CD4-positive, alpha-beta T cell treated with Interleukin-15 for 4 hours (primary cell): Measurements from ENCODE around the gene KRTAP10-5.
"Not testable (repeated sequence)": the region's sequence is repeated elsewhere in the genome, so short reads cannot be mapped to it uniquely, and the experiment has no call there.

Experiments
- DNase-seq: peaks from one replicate; pipeline ENCODE4 v3.0.0-alpha.2; 2020; ENCODE audit warnings: low spot score

Gene KRTAP10-5

DNA sequence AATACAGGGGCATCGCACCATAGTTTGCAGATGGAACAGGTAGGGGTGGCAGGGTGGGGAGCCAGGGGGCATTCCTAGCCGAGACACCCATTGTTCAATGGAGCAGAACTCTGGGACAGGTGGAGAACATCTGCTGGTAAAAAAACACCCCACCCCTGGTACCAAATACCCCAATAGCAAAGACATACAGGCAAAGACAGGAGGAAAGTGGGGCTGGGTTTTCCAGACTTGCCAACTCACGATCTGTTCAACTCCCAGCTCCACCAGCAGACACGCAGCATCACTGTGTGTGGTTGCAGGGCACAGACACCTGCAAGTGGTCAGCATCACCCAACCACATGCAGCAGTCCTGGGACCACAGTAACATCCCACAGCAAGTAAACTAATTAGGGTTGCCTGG, 31.1 kb upstream of the KRTAP10-5 start:
- no peak for DNase-seq

DNA sequence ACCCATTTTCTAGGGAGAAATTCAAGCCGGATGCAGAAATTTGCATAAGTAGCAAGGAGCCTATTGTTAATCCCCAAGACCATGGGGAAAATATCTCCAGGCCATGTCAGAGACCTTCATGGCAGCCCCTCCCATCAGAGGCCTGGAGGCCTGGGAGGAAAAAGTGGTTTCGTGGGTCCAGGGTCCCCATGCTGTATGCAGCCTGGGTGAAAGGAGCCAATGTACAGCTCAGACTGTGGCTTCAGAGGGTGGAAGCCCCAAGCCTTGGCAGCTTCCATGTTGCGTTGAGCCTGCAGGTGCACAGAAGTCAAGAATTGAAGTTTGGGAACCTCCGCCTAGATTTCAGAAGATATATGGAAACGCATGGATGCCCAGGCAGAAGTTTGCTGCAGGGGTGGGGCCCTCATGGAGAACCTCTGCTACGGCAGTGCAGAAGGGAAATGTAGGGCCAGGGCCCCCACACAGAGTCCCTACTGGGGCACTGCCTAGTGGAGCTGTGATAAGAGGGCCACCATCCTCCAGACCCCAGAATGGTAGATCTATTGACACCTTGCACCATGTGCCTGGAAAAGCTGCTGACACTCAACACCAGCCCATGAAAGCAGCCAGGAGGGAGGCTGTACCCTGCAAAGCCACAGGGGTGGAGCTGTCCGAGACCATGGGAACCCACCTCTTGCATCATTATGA, 29.9 kb upstream of the KRTAP10-5 start:
- DNase-seq: not testable (repeated sequence)

DNA sequence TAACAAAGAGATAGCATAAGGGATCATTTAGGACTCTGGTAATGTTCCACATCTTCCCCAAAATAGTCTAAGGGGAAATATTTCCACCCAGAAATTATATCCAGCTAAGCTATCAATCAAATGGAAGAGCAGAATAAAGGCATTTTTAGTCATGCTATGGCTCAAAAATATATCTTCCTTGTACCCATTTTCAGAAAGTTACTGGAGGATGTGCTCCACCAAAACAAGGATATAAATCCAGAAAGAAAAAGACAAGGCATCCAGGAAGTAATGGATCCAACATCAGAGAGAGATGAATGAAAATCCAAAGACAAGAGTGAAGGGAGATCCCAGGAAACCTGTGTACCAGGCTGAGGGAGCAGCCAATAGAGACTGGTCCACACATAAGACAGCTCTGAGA, 28.8 kb upstream of the KRTAP10-5 start:
- DNase-seq: no peak

DNA sequence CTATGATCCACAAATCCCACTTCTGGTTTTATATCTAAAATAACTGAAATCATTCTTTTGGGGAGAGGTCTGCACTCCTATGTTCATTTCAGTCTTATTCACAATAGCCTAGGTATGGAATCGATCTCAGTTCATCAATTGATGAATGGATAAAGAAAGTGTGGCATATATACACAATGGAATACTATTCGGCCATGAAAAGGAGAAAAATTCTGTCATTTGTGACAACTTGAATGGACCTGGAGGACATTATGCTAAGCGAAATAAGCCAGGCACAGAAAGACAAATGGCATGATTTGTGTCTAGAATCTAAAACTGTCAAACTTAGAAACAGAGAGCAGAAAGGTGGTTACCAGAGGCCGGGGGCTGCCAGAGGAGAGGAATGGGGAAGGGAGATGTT, 26.1 kb upstream of the KRTAP10-5 start:
- no peak for DNase-seq

DNA sequence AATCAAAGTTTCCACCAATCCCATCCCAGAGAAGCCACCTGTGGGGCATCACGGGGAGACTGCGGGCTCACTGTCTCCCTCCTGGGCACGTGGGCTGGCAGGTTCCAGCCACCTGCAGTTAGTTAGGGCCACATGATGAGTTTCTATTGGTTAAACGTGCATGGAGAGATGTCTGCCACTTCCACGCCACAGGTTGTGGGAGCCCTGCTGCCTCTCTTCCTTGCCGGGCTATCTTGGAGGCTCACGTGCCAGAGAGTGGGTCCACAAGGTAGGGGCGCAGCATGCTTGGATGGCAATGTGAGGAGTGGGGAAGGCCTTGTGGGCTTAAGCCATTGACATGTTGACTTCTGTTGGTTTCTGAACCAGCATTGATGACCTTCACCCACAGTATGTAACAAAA, 23.5 kb upstream of the KRTAP10-5 start:
- no peak for DNase-seq

DNA sequence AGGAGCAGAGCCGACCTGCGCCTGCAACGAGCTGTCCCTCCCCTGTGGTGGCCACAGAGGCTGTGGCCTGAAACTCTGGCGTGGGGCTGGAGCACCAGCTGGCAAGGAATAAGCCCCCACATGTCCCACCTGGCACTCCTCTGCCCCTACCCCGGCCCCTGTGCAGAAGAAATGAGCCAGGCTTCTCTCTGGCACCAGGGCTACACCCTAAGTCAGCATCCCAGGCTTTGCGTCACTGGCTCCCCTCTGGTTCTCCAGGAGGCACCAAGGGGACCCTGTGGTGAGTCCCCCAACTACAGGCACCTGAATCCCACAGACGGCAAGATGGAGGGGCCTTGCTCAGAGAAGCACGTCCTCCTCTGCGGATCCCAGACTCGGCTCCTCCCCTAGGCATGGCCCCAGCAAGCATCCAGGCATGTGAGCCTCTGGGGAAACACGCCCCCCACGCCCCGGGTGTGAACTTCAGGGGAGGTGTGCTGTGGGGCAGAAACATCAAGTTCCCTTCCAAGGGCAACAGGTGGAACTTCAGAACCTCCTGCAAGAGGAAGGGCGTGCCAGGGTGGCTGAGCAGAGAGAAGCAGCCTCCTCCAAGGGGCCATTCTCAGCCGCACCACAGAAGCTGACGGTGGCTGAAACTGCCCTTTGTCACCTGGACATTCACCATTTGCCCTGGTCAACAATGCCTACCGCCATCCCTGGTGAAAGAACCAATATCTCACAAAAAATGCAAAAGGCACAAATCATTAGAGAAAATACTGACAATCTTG, 22.9 kb upstream of the KRTAP10-5 start:
- no peak for DNase-seq

DNA sequence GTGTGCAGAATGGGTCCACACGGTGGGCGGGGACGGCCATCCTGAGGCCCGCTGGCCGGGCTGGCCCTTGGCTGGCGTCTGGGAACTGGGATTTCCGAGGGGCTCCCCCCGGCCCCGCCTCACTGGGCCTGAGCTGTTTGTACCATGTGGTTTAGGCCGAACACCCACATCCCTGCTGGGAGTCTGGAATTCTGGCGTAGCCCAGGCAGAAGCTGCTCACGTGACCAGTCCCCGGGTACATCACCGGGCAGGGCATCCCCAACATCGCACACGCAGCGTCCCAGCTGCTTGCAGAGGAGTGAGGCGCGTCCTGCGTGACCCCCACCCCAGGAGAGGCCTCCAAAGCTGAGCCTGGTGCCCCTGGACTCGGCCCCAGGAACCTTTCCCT, 22.1 kb upstream of the KRTAP10-5 start:
- DNase-seq: no peak

DNA sequence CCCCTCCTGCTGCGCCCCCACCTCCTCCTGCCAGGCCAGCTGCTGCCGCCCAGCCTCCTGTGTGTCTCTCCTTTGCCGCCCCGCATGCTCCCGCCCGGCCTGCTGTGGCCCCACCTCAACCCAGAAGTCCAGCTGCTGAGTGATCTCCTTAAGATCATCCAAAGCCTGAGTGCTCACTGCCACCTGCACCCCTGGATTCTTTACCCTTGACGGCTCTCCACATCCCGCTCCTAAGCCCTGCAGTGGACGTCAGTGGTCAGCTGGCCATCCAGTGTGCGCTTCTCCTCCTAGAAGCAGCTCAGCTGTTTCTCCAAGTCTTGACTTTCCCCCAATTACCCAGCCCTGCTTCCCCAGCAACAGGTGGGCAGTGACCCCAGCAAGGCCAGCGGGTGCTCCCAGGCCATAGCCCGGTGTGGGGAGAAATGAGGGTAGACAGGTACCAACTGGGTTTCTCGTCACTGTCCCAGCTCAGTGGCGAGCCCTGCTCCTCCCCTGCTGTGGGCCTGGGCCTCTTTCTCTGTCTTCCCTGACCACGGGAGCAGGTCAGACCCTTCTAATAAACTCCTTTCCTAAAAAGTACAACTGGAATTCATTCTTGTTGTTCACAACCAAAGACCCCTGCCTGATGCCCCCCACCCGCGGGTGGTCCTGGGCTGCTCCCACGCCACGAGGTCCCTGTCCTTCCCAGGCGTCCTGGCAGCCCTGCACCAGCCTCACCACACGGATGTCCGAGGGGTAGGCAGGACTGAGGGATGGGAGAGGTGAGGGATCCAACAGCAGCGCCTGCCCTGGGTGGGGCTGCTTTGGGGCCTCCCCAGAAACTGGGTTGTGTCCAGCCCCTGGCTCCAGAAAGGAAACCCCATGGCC, 21.4 kb upstream of the KRTAP10-5 start:
- no peak for DNase-seq

DNA sequence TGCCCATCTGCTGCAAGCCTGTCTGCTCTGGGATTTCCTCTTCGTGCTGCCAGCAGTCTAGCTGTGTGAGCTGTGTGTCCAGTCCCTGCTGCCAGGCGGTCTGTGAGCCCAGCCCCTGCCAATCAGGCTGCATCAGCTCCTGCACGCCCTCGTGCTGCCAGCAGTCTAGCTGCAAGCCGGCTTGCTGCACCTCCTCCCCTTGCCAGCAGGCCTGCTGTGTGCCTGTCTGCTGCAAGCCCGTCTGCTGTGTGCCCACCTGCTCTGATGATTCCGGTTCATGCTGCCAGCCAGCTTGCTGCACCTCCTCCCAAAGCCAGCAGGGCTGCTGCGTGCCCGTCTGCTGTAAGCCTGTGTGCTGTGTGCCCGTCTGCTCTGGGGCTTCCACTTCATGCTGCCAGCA, 20.7 kb upstream of the KRTAP10-5 start:
- not testable (repeated sequence) for DNase-seq

DNA sequence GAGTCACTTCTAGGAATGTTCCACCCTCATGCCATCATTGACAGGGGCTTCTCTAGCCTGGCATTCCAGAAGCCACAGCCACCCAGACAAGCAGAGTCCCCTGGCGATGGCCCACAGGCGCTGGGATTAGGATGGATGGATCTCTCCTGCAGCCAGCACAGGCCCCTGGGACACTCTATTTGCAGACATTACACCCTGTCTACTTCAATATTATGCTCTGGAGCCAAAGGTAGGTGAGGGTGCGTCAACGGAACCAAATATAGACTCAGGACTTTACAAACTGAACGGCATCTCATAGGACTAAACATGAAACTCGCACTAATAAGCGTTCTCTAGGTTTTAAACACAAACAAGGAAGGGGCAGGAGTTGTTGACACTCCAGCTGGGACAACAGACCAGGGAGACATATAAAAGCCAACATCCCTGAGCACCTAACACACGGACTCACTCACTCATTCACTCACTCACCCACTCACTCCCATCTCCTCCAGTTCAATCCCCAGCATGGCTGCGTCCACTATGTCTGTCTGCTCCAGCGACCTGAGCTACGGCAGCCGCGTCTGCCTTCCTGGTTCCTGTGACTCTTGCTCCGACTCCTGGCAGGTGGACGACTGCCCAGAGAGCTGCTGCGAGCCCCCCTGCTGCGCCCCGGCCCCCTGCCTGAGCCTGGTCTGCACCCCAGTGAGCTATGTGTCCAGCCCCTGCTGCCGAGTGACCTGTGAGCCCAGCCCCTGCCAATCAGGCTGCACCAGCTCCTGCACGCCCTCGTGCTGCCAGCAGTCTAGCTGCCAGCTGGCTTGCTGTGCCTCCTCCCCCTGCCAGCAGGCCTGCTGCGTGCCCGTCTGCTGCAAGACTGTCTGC, 19.9 kb upstream of the KRTAP10-5 start, which contains the start of gene KRTAP10-7:
TSS of gene KRTAP10-7 (plus strand) at position 480 of the 861 bp plus-strand sequence. CDS start at position 505, 25 bp downstream.
- DNase-seq: not testable (repeated sequence)

DNA sequence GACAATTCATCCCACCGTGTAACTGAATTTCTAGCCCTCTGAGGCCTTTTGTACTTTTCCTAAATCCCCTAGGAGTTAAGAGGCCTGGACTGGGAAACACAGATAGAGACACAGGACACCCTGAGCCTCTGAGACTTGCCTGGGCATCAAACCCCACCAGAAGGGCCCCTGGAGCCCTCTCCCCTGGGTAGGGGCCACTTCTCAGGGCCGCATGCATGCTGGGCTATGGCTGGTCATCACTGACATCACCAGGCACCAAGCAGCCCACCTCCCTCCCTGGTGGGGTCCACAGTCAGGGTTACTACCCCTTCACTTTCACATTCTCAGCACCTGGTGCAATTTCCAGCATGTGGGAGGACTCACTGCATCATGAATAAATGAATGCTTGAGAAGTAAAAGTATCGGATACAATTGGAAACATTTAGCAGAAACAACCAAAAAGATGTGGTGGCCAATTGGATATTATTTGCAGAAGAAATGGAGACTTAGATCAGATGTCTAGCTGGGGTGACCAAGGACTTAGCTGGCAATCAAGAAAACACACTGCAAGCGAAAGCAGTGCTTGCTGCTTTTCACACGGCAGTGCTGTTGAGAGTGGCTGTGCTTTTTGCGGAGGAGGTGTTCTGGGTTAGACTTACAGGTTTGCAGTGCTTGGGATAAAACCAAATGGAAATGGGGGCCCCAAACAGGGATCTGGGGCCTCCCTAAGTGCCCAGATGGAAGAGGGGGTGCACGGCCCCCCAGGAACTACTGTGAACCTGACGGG, 19.0 kb upstream of the KRTAP10-5 start:
- no peak for DNase-seq

DNA sequence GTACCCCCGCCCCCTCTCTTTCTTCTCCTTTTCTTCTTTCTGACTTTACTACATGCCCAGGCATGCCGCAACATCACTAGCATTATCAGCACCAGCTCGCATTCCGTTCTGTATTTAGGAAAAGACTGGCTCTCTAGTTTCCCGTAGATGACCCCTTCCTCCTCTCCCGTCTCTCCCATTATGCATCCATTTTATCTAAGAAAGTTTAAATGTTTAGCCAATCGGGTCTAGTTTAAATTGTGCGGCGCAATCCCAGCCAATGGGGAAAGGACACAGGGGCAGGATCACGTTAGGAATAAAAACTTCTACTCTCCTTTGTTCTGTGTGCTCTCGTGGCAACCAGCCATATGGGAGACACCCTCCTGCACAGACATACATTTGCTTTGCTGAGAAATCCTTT, 17.7 kb upstream of the KRTAP10-5 start:
- DNase-seq: no peak

DNA sequence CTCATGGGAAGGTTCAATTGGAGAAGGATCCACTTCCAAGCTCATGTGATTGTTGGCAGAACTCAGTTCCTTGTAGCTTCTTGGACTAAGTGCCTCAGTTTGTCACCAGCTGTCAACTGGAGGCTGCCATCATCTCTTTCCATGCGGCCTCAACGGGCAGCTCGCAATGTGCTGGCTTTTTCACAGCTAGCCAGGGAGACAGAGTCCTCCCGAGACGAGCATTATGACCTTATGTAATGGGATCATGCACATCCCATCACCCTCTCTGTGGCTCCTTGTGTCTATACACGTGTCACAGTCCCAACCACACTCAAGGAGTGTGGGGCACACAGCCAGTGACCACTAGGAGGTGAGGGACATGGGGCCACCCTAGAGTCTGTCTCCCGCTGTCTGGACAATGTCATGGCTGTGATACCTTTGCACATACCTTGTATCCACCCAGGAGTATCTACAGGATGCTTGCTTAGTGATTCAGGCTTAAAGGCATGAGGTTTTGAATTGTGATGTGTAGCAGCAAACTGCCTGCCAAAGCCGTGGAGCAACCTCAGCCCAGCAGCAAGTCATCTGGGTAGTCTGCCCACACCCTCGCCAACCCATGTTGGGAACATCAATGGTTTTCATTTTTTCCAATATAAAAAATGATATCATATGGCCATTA, 15.8 kb upstream of the KRTAP10-5 start:
- DNase-seq: no peak

DNA sequence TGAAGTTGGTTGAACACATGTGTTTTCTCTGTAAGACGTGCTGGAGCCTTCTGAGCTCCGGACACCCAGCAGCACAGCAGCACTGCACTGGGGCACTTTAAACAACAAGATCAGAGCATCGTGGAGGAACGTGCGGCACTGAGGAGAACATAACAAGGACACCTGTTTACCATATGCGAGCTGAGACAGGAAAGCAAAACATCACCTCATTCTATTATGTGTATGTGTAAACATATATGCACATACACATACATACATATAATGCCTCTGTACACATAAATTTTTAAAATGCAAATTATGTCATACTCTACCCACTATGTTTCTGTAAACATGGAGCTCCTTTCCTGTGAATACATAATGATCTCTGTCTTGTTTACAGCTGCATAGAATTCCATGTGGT, 15.1 kb upstream of the KRTAP10-5 start:
- no peak for DNase-seq

DNA sequence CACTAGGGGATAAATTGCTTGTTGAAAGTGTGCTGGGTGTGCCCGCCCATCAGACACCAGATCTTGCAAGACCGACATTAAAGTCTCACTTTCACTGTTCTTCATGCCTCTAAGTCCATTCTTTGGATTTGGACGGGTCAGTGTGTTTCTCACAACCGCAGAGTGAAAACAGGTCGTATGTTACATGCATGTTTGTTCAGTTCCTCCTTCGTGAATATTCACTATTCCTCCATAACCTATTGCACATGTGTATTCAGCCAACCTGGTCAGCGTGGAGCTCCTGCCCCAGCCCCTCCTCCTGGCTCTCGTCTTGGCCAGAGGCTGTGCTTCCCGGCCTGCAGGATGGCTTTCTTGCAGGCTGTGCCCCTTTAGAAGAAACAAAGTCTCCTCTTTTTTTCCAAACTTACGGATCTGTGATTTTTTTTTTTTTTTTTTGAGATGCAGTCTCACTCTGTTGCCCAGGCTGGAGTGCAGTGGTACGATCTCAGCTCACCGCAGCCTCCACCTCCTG, 14.1 kb upstream of the KRTAP10-5 start:
- DNase-seq: no peak

DNA sequence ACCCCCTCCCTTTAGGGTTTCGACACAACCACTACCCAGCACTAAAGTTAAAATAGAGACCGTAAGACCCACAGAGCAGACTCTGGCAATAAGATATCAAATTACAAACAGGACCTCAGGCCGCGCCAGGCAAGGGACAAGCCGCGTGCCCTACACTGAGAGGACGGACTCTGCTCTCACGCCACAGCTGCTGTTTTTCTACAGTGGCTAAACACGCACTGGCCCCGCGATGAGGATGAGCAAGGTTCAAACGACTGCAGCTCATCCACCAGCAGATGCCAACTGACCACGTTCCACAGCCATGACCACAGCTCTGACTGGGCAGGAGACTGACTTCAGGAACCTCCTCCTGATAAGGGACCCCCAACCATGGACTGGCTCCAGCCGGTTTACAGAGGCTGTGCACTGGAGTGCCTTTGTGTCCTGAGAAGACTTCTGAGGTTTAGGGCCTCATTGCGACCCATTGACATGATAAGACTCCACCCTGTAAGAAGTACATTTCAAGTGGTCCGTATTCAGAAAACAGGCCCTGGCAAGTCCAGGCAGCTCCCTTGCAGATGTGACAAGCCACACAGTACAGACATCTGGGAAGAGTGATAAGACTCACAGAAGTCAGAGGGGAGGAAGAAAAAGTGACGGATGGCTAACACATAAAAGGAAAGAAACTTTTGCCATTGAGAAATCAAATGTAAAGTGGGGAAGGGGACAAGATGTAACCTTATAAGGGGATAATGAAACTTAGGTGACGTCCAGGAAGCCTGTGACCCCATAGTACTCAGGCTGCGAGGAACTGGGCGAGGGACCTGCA, 13.4 kb upstream of the KRTAP10-5 start:
- no peak for DNase-seq

DNA sequence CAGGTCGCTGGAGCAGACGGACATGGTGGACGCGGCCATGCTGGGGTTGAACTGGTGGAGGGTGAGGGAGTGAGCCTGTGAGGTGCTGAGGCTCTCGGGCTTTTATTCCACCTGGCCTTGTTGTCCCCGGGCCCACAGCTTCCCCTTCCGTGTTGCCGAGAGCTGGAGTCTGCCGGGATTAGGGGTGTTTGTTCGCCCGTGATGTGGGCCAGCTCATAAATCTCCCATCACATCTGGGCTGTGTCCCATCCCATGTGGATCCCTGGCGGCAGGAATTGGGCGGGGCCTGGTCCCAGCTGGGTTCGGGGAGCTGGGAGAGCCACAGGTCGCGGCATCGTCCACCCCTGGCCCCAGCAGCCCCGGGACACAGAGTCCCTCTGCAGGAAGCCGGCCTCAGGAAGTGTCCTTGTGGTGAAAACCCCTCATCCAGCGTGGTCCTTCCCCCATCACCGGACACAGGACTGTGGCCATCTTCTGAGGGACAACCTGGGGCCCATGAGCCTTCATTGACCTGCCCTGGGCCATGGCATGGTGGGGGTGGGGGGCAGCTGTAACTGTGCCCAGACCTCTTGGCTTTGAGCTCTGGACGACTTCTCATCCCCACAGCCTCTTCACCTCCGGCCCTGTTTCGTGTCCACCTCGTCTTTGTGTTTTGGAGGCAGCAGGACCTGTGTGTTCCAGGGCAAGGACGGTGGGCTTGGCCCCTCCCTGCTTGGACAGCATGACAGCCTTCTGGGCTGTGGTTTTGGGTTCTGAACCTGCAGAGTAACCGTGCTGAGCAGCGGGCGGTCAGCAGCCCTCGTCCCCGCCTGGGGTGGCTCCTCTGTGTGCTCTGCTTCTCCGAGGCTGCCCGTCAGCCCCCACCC, 12.3 kb upstream of the KRTAP10-5 start, which contains the start of gene KRTAP10-6:
TSS of gene KRTAP10-6 (minus strand) at position 60 of the 866 bp plus-strand sequence. CDS start at position 39, 21 bp downstream.
- DNase-seq: no peak

DNA sequence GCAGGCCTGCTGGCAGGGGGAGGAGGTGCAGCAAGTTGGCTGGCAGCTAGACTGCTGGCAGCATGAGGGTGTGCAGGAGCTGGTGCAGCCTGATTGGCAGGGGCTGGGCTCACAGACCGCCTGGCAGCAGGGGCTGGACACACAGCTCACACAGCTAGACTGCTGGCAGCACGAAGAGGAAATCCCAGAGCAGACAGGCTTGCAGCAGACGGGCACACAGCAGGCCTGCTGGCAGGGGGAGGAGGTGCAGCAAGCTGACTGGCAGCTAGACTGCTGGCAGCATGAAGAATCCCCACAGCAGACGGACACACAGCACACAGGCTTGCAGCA, 11.4 kb upstream of the KRTAP10-5 start:
- DNase-seq: not testable (repeated sequence)
